Kidney capillary endothelial cell (primary cell): ENCODE results near the gene DEPDC7.
"Not testable (repeated sequence)": the region's sequence is repeated elsewhere in the genome, so short reads cannot be mapped to it uniquely, and the experiment has no call there.

Experiments
- DNase-seq: peaks from one replicate; pipeline ENCODE4 v3.0.0-alpha.2; 2018; ENCODE audit warnings: low spot score

Gene DEPDC7

DNA sequence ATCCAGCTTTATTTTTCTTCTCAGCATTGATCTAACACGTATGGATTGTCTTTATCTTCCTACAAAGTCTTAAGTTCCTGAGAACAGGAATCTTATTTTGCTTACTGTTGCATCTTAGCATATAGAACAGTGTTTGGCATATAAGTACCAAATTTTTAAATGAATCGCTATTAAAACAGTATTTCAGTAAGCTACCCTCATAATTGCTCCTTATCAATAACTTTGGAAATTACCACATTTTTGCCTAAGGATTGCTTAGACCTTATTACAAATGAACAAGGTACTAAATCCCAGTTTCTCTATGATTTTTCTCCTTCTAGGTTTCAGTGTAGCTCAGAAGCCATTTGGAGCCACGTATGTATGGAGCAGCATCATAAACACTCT lies 9.7 kb downstream of the DEPDC7 start:
- DNase-seq, result no peak

DNA sequence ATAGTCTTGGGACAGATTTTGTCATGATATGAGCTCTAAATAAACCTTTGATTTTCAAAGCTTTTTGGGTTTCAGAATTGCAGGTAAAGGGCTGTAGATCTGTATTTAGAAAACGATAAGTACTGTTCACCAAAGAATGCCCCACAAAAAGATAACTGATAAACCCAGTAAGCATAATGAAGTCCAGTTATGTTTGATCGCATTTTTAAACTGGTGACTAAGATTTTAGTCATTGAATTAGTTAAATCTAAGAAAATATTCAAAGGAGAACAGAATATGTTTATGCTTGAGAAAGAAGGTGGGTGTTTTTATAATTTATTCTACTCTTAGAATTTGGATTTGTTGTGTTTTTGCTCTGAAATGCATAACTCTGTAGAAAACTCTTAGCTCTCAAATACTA lies 11.6 kb downstream of the DEPDC7 start:
- no peak for DNase-seq

DNA sequence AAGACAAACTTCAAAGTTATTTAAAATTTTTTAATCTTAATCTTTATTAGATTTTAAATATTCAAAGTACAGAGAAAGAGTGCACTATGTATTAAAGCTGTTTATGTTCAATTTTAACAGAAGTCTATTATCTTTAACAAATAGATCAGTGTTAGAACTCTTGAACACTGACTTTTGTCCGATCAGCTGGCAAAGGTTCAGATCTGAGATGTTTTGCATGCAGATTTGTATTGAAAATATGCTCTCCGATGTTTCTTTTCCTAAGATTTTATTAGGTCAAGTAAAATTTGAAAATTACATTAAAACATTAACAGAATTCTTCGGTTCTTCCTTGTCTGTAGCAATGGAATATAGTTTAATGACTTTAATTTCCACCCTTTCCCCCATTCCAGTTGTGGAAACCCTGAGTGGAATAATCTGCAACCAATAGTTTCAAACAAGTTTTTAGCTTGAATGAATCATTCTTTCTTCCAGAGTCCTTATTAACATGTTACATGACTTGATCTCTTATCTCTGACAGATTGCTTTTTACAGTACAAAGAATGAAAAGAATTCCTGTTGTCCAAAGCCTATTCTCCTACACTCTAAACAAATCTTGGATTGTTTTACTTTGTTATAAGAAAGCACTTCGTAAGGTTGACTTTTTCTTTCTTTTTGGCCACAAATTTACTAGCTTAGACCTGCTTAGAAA lies 12.3 kb downstream of the DEPDC7 start:
- DNase-seq, result no peak

DNA sequence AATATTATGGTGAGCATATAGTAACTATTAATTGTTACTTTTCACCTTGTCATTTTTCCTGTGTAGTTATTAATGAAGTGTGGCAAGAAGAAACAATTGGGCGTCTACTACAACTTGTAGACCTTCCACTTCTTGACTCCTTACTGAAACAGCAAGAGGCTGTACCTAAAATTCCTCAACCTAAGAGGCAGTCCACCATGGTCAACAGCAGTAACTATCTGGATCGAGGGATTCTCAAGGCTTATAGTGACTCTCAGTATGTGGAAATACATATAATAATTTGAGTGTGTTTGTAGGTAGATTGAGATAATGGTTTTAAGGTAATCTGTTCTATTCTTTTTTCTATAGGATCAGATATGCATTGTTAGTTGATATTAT lies 12.8 kb downstream of the DEPDC7 start:
- DNase-seq, result no peak

DNA sequence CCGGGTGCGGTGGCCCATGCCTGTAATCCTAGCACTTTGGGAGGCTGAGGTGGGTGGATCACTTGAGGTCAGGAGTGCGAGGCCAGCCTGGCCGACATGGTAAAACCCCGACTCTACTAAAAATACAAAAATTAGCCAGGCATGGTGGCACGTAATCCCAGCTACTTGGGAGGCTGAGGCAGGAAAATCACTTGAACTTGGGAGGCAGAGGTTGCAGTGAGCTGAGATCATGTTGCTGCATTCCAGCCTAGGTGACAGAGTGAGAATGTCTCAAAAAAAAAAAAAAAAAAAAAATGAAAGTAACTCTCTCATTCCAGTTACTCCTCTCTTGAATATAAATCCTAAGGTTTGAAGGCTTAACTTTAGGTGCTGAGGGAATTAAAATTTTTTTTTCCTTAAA lies 13.5 kb downstream of the DEPDC7 start:
- DNase-seq, result not testable (repeated sequence)

DNA sequence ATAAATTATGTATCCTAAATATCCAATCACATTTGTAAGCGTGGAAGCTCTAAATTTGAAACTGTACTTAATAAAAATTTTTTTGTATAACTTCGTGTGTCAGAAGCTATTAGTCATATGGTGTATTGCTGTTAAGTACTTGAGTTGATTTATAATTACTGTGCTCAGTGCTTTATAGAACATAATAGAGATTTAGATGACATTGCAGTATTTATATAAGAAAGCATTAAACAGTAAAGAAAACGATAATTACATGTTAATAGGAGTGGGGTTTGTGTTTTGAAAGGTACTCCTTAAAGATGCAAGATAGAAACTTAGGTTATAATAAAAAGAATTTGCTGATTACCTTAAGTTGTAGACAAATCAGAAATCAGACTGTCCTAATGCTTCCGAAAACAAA lies 17.8 kb downstream of the DEPDC7 start:
- no peak for DNase-seq

DNA sequence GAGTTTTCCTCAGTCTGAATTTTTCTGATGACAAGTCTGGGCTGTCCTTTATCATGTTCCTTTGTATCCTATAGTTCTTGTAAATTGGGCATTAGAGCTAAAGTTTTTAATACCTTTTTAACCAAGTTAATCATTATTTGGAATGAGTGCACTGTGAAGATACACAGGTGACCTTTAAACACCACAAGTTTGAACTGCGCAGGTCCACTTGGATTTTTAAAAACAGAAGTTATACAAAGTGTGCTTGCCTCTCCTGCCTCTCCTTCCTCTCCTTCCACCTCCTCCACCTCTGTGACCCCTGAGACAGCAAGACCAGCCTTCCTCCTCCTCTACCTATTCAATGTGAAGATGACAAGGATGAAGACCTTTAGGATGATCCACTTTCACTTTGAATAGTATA lies 19.3 kb downstream of the DEPDC7 start:
- DNase-seq, result no peak

DNA sequence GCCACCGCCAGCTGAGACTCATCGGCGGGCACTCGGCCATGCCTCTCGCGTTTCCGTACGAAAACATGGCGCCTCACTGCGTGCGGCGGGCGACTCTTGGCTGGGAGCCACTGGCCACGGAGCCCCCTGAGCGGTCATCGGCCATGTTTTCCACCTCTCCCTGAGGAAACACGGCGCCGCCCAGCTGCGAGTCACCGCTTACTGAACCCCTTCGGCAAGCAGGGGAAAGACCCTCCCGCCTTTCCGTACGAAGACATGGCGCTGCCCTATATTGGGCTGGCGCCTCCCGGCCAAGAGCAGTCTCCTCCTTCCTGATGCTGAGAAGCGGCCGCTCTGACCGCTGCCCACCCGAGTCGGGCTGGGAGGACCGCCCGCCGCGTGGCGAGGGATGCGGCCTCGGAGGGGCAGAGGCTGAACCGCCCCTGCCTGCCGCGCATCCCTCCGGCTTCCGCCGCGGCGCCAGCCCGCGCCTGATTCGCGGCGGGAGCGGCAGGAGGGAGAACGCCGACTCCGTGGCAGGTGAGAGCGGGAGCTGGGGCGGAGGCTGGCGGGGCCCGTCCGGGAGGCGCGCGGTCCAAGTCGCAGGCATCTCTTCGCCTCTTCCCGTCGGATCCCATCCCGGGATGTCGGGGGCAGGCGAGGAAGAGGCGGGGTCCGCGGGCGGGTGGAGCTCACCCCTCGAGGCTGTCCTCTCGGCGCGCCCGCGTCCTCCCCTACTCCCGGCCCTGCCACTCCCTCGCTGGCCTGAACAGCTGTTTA lies 23.8 kb downstream of the DEPDC7 start, which contains the start of gene TCP11L1:
Gene TCP11L1 (plus strand): TSS at position 299 of the 759 bp plus-strand sequence. CDS start 4,202 bp downstream, outside the sequence.
- peak; percentile 89 for DNase-seq

DNA sequence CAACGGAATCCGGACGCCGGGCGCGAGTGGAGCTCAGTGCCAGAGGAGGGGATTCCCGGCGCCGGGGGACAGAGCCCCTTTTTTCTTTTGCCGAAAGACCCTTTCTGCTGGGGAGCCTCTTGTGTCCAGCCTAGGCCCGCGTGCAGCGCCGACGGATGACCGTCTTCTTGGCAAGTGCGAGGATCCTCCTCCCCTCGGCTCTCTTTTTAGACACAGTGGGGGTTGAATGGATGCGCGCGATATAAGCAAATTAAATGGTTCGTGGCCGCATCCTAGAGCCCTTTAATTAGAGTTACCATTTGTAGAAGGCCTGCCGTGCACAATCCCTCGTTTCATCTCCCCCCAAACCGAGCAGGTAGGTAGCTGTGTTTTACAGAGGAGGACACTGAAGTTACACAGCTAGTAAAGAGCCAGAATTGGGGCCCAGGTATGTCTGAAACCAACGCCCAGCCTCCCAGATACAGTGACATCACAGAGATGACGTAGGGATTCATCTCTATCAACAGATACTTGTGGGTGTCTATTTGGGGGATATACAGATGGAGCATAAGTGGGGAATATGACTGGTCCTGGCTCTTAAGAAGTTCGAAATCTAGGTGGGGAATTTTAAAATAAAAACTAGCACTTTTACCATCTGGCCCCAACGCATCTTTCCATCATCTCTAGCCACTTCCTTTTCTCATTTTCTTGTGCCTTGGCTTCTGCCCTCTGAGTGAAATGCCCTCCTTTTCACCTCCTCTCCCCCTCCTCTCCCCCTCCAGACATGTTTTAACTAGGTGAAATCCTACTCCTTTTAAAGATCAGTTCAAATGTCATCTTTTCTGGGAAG lies 24.6 kb downstream of the DEPDC7 start:
- no peak for DNase-seq

DNA sequence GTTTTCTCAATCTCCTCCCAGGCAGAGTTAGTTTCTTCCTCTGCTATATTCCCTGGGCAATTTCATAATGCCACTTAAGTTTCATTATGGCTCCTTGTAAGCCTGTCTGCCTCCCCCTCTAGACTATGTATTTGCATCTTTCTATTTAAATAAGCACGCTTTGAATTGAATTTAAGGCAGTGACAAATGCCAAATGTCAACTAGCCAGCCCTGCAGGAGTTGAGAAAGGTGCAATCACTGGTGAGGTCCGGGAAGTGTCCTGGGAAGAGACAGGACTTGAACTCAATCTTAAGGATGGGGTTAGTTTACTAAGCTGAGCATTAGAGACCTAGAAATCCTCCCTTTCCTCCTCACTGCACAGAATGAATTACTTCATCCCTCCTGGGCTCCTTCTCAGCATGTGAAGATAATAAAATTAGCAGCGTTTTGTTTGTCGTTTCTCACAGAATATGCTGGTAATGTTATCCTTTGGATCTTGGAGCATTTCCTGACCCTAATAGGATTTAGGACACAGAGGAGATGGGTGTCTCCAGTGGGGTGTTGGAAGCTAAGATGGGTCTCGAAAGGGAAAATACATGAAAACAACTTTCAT lies 25.3 kb downstream of the DEPDC7 start:
- DNase-seq, result no peak

DNA sequence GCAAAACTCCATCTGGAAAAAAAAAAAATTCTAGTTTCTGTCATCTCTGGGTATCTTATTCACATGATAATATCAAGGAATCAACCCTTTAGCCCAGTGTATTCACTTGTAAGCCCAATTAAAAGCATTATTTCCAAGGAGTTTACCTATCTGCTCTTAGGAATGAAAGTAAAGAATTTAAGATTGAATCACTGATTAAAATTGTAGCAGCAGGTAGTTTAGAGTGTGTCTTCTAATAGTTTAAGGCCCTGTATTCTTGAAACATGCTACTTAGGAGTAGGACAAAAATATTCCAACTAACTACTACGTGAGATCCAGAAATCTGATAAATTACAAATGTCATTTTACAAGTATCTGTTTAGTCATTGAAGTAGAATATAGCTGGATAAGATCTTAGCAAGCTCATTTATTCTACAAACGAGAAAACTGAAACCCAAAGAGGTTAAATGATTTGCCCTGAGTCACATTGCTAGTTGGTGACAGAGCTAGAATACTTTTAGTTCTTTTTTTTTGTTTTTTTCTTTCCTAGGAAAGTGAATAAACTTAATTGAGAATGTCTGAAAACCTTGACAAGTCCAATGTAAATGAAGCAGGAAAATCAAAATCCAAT lies 27.6 kb downstream of the DEPDC7 start:
- DNase-seq, result no peak

DNA sequence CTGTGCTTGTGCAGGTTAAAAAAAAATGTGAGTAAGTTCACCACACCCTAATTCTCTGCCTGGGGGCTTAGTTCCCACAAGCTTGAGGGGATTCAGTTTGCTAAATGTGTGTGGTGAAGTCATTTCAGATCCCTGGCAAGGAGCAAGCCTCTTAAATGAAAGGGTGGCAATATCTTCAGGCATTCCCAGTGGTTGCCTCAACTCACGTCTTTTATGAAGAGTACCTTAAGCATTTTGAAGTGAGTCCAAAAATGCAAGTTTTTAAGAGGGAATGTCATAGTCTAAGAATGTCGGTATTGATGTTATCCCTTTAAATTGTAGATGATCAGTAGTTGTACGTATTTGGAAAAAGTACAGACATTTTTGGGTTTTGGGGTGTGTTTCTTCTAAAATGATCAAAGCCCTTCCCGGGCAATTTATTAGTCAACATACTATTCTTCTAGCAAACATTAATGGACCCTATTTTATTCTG lies 28.6 kb downstream of the DEPDC7 start:
- no peak for DNase-seq

DNA sequence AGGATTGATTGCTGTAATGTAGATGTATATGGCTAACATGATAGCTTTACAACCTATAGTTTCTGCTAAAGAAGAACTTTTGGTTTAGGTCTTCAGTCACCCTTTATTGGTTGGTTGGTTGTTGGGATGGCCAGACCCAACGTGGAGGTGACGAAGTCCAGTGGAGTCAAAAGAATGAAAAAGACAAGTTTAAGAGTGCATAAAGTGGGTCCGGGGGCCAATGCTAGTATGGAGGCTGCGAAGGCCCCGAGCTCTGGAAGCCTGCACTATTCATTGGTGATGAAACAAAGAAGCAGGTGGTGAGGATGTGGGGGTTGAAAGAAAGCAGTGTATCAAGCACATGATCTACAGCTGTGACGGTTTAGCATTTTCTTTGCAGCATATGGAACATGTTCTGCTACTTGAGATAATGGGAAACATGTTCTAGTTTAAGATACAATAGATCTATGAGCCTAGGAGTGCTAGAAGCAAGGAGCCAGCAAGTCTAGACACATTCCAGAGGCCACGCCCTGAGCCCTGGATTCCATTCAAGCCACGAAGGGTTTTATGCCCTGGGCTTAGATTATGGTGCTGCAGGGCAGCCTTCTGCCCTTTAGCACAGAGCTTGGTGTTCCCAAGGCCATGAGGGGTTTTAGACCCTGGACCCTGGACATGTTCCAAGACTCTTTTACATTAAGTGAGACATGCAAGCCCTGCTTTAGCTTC lies 30.0 kb downstream of the DEPDC7 start:
- no peak for DNase-seq

DNA sequence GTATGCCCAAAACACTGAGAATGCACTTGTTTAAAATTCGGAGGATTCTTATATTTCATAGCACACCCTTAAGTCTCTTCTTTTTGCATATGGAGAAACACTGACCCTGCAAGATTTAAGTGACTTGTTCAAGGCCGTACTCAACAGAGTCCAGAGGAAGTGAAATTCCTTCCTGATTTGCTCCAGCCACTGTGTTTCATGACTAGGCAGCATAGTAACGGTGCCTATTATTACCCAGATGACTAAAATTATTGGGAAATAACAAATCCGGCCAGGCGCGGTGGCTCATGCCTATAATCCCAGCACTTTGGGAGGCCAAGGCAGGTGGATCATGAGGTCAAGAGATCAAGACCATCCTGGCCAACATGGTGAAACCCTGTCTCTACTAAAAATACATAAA lies 33.0 kb downstream of the DEPDC7 start:
- peak; percentile 15 for DNase-seq

DNA sequence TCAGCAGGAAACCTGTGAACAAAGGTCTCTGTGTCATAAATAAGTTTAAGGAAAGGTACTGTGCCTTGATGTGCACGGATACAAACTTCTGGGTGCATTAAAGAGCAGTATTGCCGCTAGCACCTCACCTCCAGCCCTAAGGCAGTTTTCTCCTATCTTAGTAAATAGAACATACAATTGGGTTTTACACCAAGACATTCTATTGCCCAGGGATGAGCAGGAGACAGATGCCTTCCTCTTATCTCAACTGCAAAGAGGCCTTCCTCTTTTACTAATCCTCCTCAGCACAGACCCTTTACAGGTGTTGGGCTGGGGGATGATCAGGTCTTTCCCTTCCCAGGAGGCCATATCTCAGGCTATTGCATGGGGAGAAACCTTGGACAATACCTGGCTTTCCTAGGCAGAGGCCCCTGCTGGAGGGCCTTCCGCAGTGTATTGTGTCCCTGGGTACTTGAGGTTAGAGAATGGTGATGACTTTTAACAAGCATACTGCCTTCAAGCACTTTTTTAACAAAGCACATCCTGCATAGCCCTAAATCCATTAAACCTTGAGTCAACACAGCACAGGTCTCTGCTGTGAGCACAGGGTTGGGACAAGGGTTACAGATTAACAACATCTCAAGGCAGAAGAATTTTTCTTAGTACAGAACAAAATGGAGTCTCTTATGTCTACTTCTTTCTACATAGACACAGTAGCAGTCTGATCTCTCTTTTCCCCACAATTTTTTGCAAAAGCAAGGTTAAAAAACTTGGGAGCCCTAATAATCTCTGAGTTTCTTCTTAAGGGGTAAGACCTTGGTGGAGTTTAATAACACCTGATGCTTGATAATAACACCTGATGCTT lies 34.1 kb downstream of the DEPDC7 start:
- not testable (repeated sequence) for DNase-seq

DNA sequence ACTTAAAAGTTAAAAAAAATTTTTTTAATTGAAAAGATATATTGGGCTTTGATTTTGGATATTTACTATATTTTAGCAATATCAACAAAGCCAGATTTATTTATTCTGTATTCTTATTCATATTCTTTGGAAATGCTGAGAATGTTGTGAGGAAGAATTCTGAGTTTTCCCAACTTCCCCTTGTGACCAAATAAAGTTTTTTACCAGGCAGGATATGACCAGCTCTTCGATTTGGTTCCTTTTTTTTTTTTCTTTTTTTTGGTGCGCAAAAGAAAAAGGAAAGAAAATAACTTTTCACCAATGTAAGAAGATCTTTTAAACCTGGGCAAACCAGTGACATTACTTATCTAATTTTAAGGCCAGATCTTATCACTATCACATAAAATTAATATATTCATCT lies 36.6 kb downstream of the DEPDC7 start:
- DNase-seq, result no peak

DNA sequence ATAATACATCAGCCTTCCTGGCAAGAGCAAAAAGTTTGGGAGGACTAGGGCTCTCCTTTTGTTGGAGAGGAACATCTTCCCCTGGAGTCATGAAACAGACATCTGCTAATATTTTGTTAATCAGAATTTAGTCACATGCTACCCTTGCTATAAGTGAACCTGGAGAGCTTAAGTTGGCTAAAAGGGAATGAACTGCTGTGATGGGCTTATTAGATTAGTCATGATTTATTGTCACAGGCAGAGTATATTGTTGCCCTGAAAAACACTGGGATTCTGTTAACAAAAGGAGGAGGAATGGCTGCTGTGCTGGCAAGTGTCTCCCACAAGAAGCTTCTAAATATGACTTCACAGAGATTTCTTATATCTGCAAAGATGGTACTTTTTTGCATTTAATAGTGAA lies 39.7 kb downstream of the DEPDC7 start:
- no peak for DNase-seq

DNA sequence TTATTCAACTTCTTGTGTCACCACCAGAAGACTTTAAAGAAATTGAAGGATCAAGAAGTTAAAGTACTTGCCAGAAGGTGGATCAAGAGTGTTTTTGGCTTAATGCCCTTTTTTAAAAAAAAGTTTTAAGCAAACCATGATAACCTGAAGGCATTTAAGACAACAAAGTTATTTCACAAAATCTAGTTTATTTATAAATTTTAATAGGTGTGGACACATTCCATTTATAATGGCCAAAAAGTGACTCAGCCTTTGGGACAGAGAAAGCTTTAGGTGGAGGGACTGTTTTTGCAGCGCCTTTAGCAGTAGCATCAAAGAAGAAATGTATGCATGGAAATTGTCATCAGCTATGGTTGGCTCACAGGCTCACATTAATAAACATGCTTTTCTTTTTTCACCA lies 41.6 kb downstream of the DEPDC7 start:
- no peak for DNase-seq

DNA sequence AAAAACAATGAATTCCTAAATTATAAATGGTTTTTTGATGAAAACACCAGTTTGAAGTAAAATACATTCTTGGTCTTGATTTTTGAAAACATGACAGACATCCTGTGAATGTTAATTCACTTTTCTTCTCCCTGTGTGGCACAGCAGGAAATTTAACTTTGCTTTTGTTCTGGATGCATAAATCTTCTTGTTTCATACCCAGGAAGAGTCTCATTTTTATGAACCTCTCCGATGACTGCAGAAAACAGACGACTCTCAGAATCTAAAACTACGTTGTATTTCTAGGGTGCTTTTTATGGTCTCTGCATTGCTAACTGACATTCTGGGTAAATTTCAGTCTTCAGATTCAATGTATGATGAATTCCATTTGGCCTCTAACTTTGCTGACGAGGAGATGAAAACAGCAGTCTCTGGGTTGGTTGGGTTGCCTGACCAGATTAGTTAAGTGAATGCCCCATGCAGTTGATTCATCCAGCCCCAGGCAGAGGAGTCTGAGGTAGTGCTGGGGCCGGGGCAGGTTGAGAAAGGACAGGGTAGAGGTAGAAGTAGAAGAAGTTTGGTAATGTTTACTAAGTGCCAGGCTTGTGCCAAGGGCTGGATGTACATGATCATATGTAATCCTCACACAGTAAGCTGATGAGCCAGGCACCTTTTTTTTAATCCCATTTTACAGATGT lies 43.8 kb downstream of the DEPDC7 start:
- DNase-seq, result no peak

DNA sequence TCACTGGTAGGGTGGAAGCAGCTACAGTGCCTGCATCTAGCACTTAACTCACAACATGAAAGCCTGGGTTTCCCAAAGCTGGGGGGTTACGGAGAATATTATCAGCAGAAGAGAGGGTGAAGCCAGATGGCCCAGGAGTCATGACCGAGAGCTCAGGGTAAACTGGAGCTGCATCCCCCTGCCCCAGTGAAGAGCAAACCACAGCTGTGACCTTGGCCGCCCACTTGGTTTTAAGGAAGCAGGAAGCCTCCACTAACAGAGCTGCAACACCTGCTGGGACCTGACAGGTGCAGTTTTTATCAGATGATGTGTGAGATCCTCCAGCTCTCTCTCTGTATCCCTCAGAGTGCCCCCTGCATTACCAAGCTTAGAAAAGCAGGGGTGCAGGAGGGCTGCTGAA lies 44.6 kb downstream of the DEPDC7 start:
- DNase-seq, result no peak
